Measurements from ENCODE around the gene TAPBPL.

Gene TAPBPL

GRCh38 chr12:6438345-6438744 is 13.5 kb upstream of the TAPBPL start:
- DNase-seq = no peak

- no peak for DNase-seq
Measured at GRCh38 chr12:6440391-6440790, 11.5 kb upstream of the TAPBPL start.

- no peak for DNase-seq
Measured at GRCh38 chr12:6442836-6443235, 9.0 kb upstream of the TAPBPL start.

GRCh38 chr12:6443361-6443983 is 8.4 kb upstream of the TAPBPL start:
- DNase-seq = no peak

GRCh38 chr12:6444031-6444430 is 7.8 kb upstream of the TAPBPL start:
- DNase-seq = no peak

GRCh38 chr12:6444704-6445688 is 6.8 kb upstream of the TAPBPL start, which contains the start of gene CD27:
Gene CD27, plus strand, starts transcription at chr12:6444955. Its CDS starts 141 bp downstream, at chr12:6445096.
- no peak for DNase-seq

- DNase-seq = no peak
Measured at GRCh38 chr12:6450091-6450868, 1.6 kb upstream of the TAPBPL start.

- DNase-seq = no peak
Measured at GRCh38 chr12:6450869-6451347, 934 bp upstream of the TAPBPL start.

- DNase-seq = no peak
Measured at GRCh38 chr12:6452245-6452943, 552 bp downstream of the TAPBPL start.

GRCh38 chr12:6452944-6453630 is 1.2 kb downstream of the TAPBPL start:
- no peak for DNase-seq

- DNase-seq = no peak
Measured at GRCh38 chr12:6457220-6457945, 5.5 kb downstream of the TAPBPL start.

GRCh38 chr12:6458281-6459003 is 6.6 kb downstream of the TAPBPL start:
- DNase-seq = no peak

GRCh38 chr12:6459004-6459337 is 7.1 kb downstream of the TAPBPL start:
- DNase-seq = no peak

GRCh38 chr12:6460751-6461371 is 9.0 kb downstream of the TAPBPL start:
- DNase-seq = no peak

- no peak for DNase-seq
Measured at GRCh38 chr12:6461401-6462233, 9.8 kb downstream of the TAPBPL start.

GRCh38 chr12:6462234-6462995 is 10.6 kb downstream of the TAPBPL start:
- DNase-seq = no peak

- DNase-seq = no peak
Measured at GRCh38 chr12:6463216-6463615, 11.4 kb downstream of the TAPBPL start.

GRCh38 chr12:6463858-6464257 is 12.0 kb downstream of the TAPBPL start:
- DNase-seq = no peak

Data from NCI-H187 treated with DMSO at 0.1 percent for 48 hours (cell line).